Lung (tissue), 12 donors: ENCODE data around the gene PATJ. TPM values are rescaled to one million over a fixed set of nuclear protein-coding genes. Genes with fewer than 3 reads are reported as not detected.
"Not testable (repeated sequence)": the region's sequence is repeated elsewhere in the genome, so short reads cannot be mapped to it uniquely, and the experiment has no call there.

ENCODE experiments used
- ATAC-seq: fragments of 200-7000 bp; cut with Tn5 transposase; one replicate; pipeline ENCODE4 v1.9.1; 2020; ENCODE audit warnings: moderate number of reproducible peaks; ENCODE audit not compliant: insufficient read depth, low FRiP score
- DNase-seq, 3 donors: peaks; one replicate each; pipeline ENCODE4 v3.0.0-alpha.2; 2013 to 2017
- H3K27ac ChIP-seq, 2 donors: one replicate each; pipeline ENCODE4 v1.5.1; 2013; ENCODE audit warnings: mild to moderate bottlenecking in 2 of 2, moderate library complexity in 2 of 2, control low read depth in 1 of 2, inconsistent platforms in 1 of 2, low read depth in 1 of 2, low read length in 1 of 2
- H3K27me3 ChIP-seq, 3 donors: one replicate each; pipeline ENCODE4 v1.5.1; 2013; ENCODE audit warnings: low read length in 2 of 3; ENCODE audit not compliant: control insufficient read depth in 3 of 3, insufficient read depth in 3 of 3
- H3K36me3 ChIP-seq, 4 donors: one replicate each; pipeline ENCODE4 v1.5.1; 2013; ENCODE audit warnings: low read length in 4 of 4, mild to moderate bottlenecking in 1 of 4, moderate library complexity in 1 of 4; ENCODE audit not compliant: control insufficient read depth in 4 of 4, insufficient read depth in 4 of 4
- H3K4me1 ChIP-seq, 5 donors: one replicate each; pipeline ENCODE4 v1.5.1; 2013; ENCODE audit warnings: low read length in 5 of 5, mild to moderate bottlenecking in 2 of 5, moderate library complexity in 1 of 5; ENCODE audit not compliant: control insufficient read depth in 5 of 5, insufficient read depth in 5 of 5
- H3K4me3 ChIP-seq: one replicate; pipeline ENCODE4 v1.5.1; 2013; ENCODE audit warnings: mild to moderate bottlenecking, control low read depth, moderate library complexity
- H3K9ac ChIP-seq, 2 donors: one replicate each; pipeline ENCODE4 v1.5.1; 2013; ENCODE audit warnings: low read length in 2 of 2, control low read depth in 1 of 2; ENCODE audit not compliant: insufficient read depth in 1 of 2
- H3K9me3 ChIP-seq, 4 donors: one replicate each; pipeline ENCODE4 v1.5.1; 2013; ENCODE audit warnings: low read length in 3 of 4, mild to moderate bottlenecking in 1 of 4, moderate library complexity in 1 of 4; ENCODE audit not compliant: control insufficient read depth in 4 of 4, insufficient read depth in 3 of 4
- WGBS, 2 donors: extraction: QIAGEN DNeasy Blood & Tissue Kit; methylation state at CpG; one replicate each; pipeline ENCODE4 v1.1.7; 2013; 5-methylcytosine and 5-hydroxymethylcytosine counted together
- polyA plus RNA-seq, 2 donors: library from polyadenylated mRNA; stranded (reverse); fragments of 200-250 nt; gene quantifications; one replicate each; pipeline ENCODE4 v1.2.1, GENCODE V29; 2013
- total RNA-seq, 2 donors: library from RNA; depleted of rRNA in 1 of 2; stranded (reverse); fragments of >200 nt in 1 of 2; gene quantifications; one replicate each; pipeline ENCODE4 v1.2.1, GENCODE V29; 2014 to 2021
- TF ChIP-seq, protein P1 (sequence below): IDR thresholded peaks from 2 replicates; pipeline ENCODE4 v1.5.1; 2012; ENCODE audit warnings: mild to moderate bottlenecking; ENCODE audit errors: control extremely low read depth, extremely low read depth
- donor health status: control.
- donor health status: control.
- donor health status: Bipolar disorder and iron deficiency.
- donor health status: healthy.
- donor health status: DM: yes; HTN: yes; CAD: no.

PATJ gene
- total and polyA plus RNA-seq, 4 donors, result 5.3 to 115 (median 26.8) TPM

GRCh38 chr1:61872206-61872605, 129.9 kb downstream of the PATJ start:
- DNase-seq, result no peak

DNA sequence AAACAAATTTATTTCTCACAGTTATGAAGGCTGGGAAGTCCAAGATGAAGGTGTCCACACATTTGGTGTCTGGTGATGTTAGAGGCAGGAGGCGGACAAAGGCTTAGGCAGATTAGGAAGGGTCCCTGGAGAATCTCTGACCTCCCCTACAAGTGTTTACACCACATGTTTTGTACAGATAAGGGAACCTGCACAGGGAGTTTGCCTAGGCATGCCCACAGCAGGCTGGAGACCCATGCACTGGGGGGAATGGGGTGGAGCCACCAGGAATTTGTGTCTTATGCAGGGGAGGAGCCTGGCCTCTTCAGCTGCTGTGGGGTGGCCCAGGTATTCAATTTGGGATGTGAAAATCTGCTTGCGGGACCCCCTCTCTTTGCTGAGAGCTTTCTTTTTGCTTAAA, 131.3 kb downstream of the PATJ start:
- Histone ChIP-seq H3K4me1 (no peaks in the 10 kb centered on the region), H3K27me3 (no peaks in the 10 kb centered on the region), H3K9ac (no peak overlapping the region), H3K4me3 (no peak overlapping the region), H3K27ac (no peak overlapping the region), H3K36me3 (peaks cover 0 to 3% (median 1%) of the 10 kb centered on the region in 4 donors), H3K9me3 (no peaks in the 10 kb centered on the region)
- TF ChIP-seq, protein P1, sequence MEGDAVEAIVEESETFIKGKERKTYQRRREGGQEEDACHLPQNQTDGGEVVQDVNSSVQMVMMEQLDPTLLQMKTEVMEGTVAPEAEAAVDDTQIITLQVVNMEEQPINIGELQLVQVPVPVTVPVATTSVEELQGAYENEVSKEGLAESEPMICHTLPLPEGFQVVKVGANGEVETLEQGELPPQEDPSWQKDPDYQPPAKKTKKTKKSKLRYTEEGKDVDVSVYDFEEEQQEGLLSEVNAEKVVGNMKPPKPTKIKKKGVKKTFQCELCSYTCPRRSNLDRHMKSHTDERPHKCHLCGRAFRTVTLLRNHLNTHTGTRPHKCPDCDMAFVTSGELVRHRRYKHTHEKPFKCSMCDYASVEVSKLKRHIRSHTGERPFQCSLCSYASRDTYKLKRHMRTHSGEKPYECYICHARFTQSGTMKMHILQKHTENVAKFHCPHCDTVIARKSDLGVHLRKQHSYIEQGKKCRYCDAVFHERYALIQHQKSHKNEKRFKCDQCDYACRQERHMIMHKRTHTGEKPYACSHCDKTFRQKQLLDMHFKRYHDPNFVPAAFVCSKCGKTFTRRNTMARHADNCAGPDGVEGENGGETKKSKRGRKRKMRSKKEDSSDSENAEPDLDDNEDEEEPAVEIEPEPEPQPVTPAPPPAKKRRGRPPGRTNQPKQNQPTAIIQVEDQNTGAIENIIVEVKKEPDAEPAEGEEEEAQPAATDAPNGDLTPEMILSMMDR, result no peak
- 97 to 98% methylated on average over 2 of the region's 2 CpGs for WGBS, 2 donors
- no peak for DNase-seq
- ATAC-seq, result no peak

More at GRCh38 chr1:61872206-61872605, 129.9 kb downstream of the PATJ start:
- no peak overlapping the region for H3K9ac ChIP-seq
- H3K36me3 ChIP-seq, result peaks cover 0 to 3% (median 1%) of the 10 kb centered on the region in 4 donors
- H3K4me1 ChIP-seq, result no peaks in the 10 kb centered on the region
- 90 to 92% methylated on average over 3 of the region's 3 CpGs for WGBS, 2 donors
- ATAC-seq, result no peak
- TF ChIP-seq, protein P1, result no peak
- no peaks in the 10 kb centered on the region for H3K27me3 ChIP-seq
- no peak overlapping the region for H3K4me3 ChIP-seq
- no peak overlapping the region for H3K27ac ChIP-seq
- no peaks in the 10 kb centered on the region for H3K9me3 ChIP-seq

DNA sequence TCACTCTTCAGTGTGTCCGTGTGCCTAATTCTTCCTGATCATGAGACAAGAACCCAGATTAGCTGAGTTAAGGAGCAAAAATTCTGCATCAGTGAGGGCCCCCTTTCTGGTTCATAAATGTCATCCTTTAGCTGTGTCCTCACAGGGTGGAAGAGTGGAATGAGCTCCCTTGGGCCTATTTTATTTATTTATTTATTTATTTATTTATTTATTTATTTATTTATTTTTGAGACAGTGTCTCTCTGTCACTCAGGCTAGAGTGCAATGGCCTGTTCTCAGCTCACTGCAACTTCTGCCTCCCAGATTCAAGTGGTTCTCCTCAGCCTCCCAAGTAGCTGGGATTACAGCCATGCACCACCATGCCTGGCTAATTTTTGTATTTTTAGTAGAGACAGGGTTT, 131.7 kb downstream of the PATJ start:
- WGBS, 2 donors, result 96 to 100% methylated on average over 1 of the region's 1 CpG
- TF ChIP-seq, protein P1, result no peak
- no peak overlapping the region for H3K27ac ChIP-seq
- DNase-seq (no peak), ATAC-seq (no peak)
- no peaks in the 10 kb centered on the region for H3K4me1 ChIP-seq
- peaks cover 0 to 3% (median 1%) of the 10 kb centered on the region in 4 donors for H3K36me3 ChIP-seq
- no peaks in the 10 kb centered on the region for H3K27me3 ChIP-seq
- no peak overlapping the region for H3K9ac ChIP-seq
- H3K9me3 ChIP-seq, result no peaks in the 10 kb centered on the region
- H3K4me3 ChIP-seq, result no peak overlapping the region

GRCh38 chr1:61875198-61875597, 132.9 kb downstream of the PATJ start:
- 93 to 97% methylated on average over 2 of the region's 2 CpGs for WGBS, 2 donors
- H3K4me3 ChIP-seq, result no peak overlapping the region
- TF ChIP-seq, protein P1, result no peak
- peaks cover 0 to 3% (median 1%) of the 10 kb centered on the region in 4 donors for H3K36me3 ChIP-seq
- H3K4me1 ChIP-seq, result no peaks in the 10 kb centered on the region
- no peaks in the 10 kb centered on the region for H3K27me3 ChIP-seq
- H3K27ac ChIP-seq, result no peak overlapping the region
- H3K9me3 ChIP-seq, result no peaks in the 10 kb centered on the region
- ATAC-seq (no peak), DNase-seq (no peak)
- no peak overlapping the region for H3K9ac ChIP-seq

DNA sequence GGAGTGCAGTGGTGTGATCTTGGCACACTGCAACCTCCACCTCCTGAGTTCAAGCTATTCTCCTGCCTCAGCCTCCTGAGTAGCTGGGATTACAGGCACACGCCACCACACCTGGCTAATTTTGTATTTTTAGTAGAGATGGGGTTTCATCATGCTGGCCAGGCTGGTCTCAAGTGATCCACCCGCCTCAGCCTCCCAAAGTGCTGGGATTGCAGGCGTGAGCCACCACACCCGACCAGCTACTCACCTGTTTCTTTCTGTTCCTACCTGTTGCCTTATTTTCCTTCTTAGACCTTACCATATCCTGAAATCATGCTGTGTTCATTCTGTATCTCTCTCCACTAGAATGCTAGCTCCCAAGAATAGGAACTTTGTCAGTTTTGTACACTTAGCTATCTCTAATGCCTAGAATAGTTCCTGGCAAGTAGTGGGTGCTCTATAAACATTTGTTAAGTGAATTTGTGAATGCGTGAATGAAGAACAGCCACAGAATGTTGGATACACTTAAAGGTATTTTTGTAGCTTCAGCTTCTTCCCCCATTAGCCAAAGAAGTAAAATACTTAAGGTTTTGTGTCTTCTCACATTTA, 137.7 kb downstream of the PATJ start:
- not testable (repeated sequence) for H3K27ac ChIP-seq, H3K9ac ChIP-seq, H3K4me1 ChIP-seq, H3K27me3 ChIP-seq, ATAC-seq, H3K4me3 ChIP-seq, DNase-seq, H3K36me3 ChIP-seq, H3K9me3 ChIP-seq
- 91 to 92% methylated on average over 5 of the region's 5 CpGs for WGBS, 2 donors
